SK-N-SH (cell line): Measurements from ENCODE around the gene CHI3L2. TPM values are rescaled to one million over a fixed set of nuclear protein-coding genes. Genes with fewer than 3 reads are reported as not detected.

Source experiments
- CTCF ChIA-PET: fragments of 300-600, 350-600 bp; formaldehyde crosslinking; extraction: SDS; loops from one replicate; lab custom pipeline; 2021; lab: Yijun Ruan, JAX
- POLR2A ChIA-PET: fragments of 350-600 bp; sonication (Branson Sonifier 250); formaldehyde crosslinking; extraction: SDS; loops from one replicate; lab custom pipeline; 2020; ENCODE audit warnings: antibody characterized with exemption, inconsistent platforms; lab: Yijun Ruan, JAX
- DNase-seq: peaks from one replicate; pipeline ENCODE4 v3.0.0; 2012
- H2AFZ ChIP-seq: fragments of 200-600 bp; sonication (generic); 2 replicates; pipeline ENCODE4 v1.8.1; 2016; ENCODE audit warnings: antibody characterized with exemption, mild to moderate bottlenecking, low read depth
- H3F3A ChIP-seq: fragments of 200-600 bp; sonication (generic); replicated peaks from 2 replicates; pipeline ENCODE3; 2016; ENCODE audit warnings: antibody characterized with exemption, mild to moderate bottlenecking; ENCODE audit not compliant: insufficient read depth
- H3K27ac ChIP-seq, 2 experiments: fragments of 200-500 bp in 1 of 2; fragments of 200-600 bp in 1 of 2; sonication (Bioruptor generic) in 1 of 2; sonication (generic), shearing (Covaris generic) in 1 of 2; 2 replicates each; pipeline versions ENCODE4 v1.5.1 to v1.6.1; 2014 to 2016; ENCODE audit warnings: low read depth in 2 of 2, inconsistent platforms in 1 of 2, low read length in 1 of 2, mild to moderate bottlenecking in 1 of 2, mixed read lengths in 1 of 2
- H3K27me3 ChIP-seq: fragments of 200-600 bp; sonication (generic), shearing (Covaris generic); 2 replicates; pipeline ENCODE4 v1.6.1; 2016; ENCODE audit warnings: mixed run types; ENCODE audit not compliant: insufficient read depth
- H3K36me3 ChIP-seq, 2 experiments: fragments of 200-500 bp in 1 of 2; fragments of 200-600 bp in 1 of 2; sonication (Bioruptor generic) in 1 of 2; sonication (generic) in 1 of 2; replicated peaks in 1 of 2; 2 replicates each; pipeline versions ENCODE3 to v1.5.1; 2014 to 2016; ENCODE audit warnings: low read length in 1 of 2, mild to moderate bottlenecking in 1 of 2; ENCODE audit not compliant: insufficient read depth in 2 of 2, control insufficient read depth in 1 of 2
- H3K4me1 ChIP-seq, 2 experiments: fragments of 200-500 bp in 1 of 2; fragments of 200-600 bp in 1 of 2; sonication (Bioruptor generic) in 1 of 2; sonication (generic), shearing (Covaris generic) in 1 of 2; 2 replicates each; pipeline versions ENCODE4 v1.5.1 to v1.6.1; 2014 to 2016; ENCODE audit warnings: low read depth in 1 of 2, low read length in 1 of 2, mixed run types in 1 of 2; ENCODE audit not compliant: insufficient read depth in 2 of 2, control insufficient read depth in 1 of 2
- H3K4me2 ChIP-seq: fragments of 200-600 bp; sonication (generic), shearing (Covaris generic); 2 replicates; pipeline ENCODE4 v1.6.1; 2017; ENCODE audit warnings: mixed run types
- H3K4me3 ChIP-seq, 2 experiments: fragments of 200-500 bp in 1 of 2; fragments of 200-600 bp in 1 of 2; sonication (Bioruptor generic) in 1 of 2; sonication (generic), shearing (Covaris generic) in 1 of 2; 2 replicates each; pipeline versions ENCODE4 v1.5.1 to v1.8.1; 2014 to 2016; ENCODE audit warnings: low read depth in 2 of 2, inconsistent platforms in 1 of 2, low read length in 1 of 2, mild to moderate bottlenecking in 1 of 2, mixed read lengths in 1 of 2, moderate library complexity in 1 of 2
- H3K79me2 ChIP-seq: fragments of 200-600 bp; sonication (generic); 2 replicates; pipeline ENCODE4 v1.8.1; 2017; ENCODE audit warnings: mild to moderate bottlenecking; ENCODE audit not compliant: insufficient read depth
- H3K9ac ChIP-seq: fragments of 200-600 bp; sonication (generic); 2 replicates; pipeline ENCODE4 v1.6.1; 2017; ENCODE audit warnings: mixed run types
- H3K9me2 ChIP-seq: fragments of 200-600 bp; sonication (generic); 2 replicates; pipeline ENCODE4 v1.6.1; 2017; ENCODE audit warnings: mixed run types
- H3K9me3 ChIP-seq: fragments of 200-600 bp; sonication (generic); 2 replicates; pipeline ENCODE4 v1.6.1; 2017; ENCODE audit warnings: mixed run types, mild to moderate bottlenecking, moderate library complexity
- H4K20me1 ChIP-seq: fragments of 200-600 bp; sonication (generic); 2 replicates; pipeline ENCODE4 v1.6.1; 2017; ENCODE audit warnings: mild to moderate bottlenecking, mixed run types; ENCODE audit not compliant: insufficient read depth
- CHD2 ChIP-seq: fragments of 150-350 bp; IDR thresholded peaks from 2 replicates; pipeline ENCODE4 v1.6.1; 2018; ENCODE audit warnings: low read length; ENCODE audit not compliant: partially characterized antibody
- ELF1 ChIP-seq: IDR thresholded peaks from 2 replicates; pipeline ENCODE4 v1.4.0; 2012
- EP300 ChIP-seq, 2 experiments: IDR thresholded peaks; 2 replicates each; pipeline versions ENCODE4 v1.4.0 to v1.6.1; 2012; ENCODE audit warnings: borderline replicate concordance in 1 of 2, low read depth in 1 of 2, low read length in 1 of 2
- FOXM1 ChIP-seq: IDR thresholded peaks from 2 replicates; pipeline ENCODE4 v1.4.0; 2012; ENCODE audit warnings: low read depth, mild to moderate bottlenecking
- MEF2A ChIP-seq: IDR thresholded peaks from 2 replicates; pipeline ENCODE4 v1.4.0; 2012; ENCODE audit warnings: low read depth, borderline replicate concordance
- NFIC ChIP-seq: IDR thresholded peaks from 2 replicates; pipeline ENCODE4 v1.4.0; 2012; ENCODE audit warnings: borderline replicate concordance
- RCOR1 ChIP-seq: fragments of 150-350 bp; IDR thresholded peaks from 2 replicates; pipeline ENCODE4 v1.6.1; 2017; ENCODE audit warnings: antibody characterized with exemption, low read length
- RXRA ChIP-seq: IDR thresholded peaks from 2 replicates; pipeline ENCODE4 v1.4.0; 2012; ENCODE audit warnings: low read depth, mild to moderate bottlenecking, borderline replicate concordance
- SMC3 ChIP-seq: IDR thresholded peaks from 2 replicates; pipeline ENCODE4 v1.6.1; 2012; ENCODE audit warnings: low read depth, low read length, improper control_type of control experiment
- TCF12 ChIP-seq: IDR thresholded peaks from 2 replicates; pipeline ENCODE4 v1.4.0; 2012
- WGBS: methylation state at CpG from one replicate; pipeline ENCODE4 v1.1.6; 2017; ENCODE audit warnings: low lambda C conversion rate; 5-methylcytosine and 5-hydroxymethylcytosine counted together
- polyA plus RNA-seq, 3 experiments: library from polyadenylated mRNA; depleted of rRNA; stranded (reverse); fragments of >200 nt; gene quantifications; 2 replicates each; pipeline ENCODE4 v1.2.3, GENCODE V29; 2012
- TF ChIP-seq, protein P1 (sequence below): IDR thresholded peaks from 2 replicates; pipeline ENCODE4 v1.6.1; 2012; ENCODE audit warnings: mild to moderate bottlenecking, low read depth, low read length, moderate library complexity
- TF ChIP-seq, protein P2 (sequence below): IDR thresholded peaks from 2 replicates; pipeline ENCODE4 v1.4.0; 2012; ENCODE audit warnings: low read depth, borderline replicate concordance
- TF ChIP-seq, protein P3 (sequence below): fragments of 150-350 bp; IDR thresholded peaks from 2 replicates; pipeline ENCODE4 v1.6.1; 2017; ENCODE audit warnings: antibody characterized with exemption, low read length, low read depth, borderline replicate concordance
- TF ChIP-seq, protein P4 (sequence below): IDR thresholded peaks from 2 replicates; pipeline ENCODE4; 2012

Gene CHI3L2
- polyA plus RNA-seq, 1 of the 3 experiments (the other 2 are of a cell fraction): 0.92 TPM

DNA sequence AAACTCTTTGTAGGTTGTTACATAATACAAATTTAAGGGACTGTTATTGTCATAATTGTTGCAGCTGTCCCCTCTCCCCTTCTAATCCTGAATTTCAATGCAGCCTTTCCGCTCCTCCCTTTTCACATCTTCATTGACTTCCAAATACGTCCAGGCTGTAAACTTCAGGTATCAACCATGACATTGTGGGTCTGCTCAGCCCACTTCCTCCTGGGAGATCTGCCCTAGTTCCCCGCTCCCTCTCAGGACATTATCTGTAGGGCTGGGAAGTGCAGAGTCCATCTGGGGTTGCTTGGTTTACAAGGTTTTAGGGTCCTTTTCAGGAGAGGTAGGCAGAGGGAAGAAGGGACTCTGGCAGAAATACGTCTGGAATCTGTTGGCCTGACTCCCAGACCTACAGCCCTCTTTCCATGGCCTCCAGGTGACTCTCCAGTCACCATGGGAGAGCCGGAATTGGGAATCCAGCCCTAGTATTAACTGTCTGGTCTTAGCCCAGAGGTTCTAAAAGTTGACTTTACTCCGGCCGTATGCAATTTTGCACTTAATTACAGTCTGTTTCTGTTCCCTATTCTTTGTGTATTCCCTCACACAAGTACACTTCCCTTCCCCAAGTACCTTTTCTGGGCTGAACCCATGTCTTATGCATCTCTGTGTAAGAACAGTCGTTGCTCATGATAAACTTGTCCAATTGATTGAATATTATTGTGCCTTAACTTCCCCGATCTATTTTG is 22.4 kb upstream of the CHI3L2 start:
- POLR2A ChIA-PET: no interaction called here

DNA sequence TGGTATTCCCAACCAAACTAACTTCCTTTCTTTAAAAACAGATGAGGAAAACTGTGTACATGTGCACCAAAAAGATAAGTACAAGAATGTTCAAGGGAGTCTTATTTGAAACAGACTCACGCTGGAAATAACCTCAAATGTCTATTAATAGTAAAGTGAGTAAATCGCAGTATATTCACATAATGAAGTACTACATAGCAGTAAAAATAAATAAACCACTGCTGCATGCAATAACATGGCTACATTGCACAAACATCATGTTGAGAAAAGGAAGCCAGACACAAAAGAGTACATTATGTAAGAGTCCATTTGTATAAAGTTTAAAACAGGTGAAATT is 21.8 kb upstream of the CHI3L2 start:
- H3K4me2 ChIP-seq: no peak overlapping the region
- no peaks in the 10 kb centered on the region for H3K9me3 ChIP-seq
- H3F3A ChIP-seq: no peaks in the 10 kb centered on the region
- no peaks in the 10 kb centered on the region for H3K79me2 ChIP-seq
- no peaks in the 10 kb centered on the region for H3K9me2 ChIP-seq
- no peak overlapping the region for H3K27ac ChIP-seq
- POLR2A ChIA-PET: no interaction called here
- H2AFZ ChIP-seq: no peak overlapping the region
- no peaks in the 10 kb centered on the region; a peak in 1 of 4 replicates for H3K4me1 ChIP-seq
- H3K4me3 ChIP-seq: no peak overlapping the region
- WGBS: 68% methylated on average over 2 of the region's 2 CpGs
- H4K20me1 ChIP-seq: no peaks in the 10 kb centered on the region
- DNase-seq: no peak
- no peak overlapping the region for H3K9ac ChIP-seq
- CTCF ChIA-PET: no interaction called here
- TF ChIP-seq SMC3 (no peak), ELF1 (no peak), RCOR1 (no peak), TCF12 (no peak), CHD2 (no peak), RXRA (no peak), FOXM1 (no peak), EP300 (IDR thresholded peaks at IDR 0.05; ENCODE audit: borderline replicate concordance in 1 of 2, low read depth in 1 of 2, low read length in 1 of 2) (no peak), MEF2A (no peak)
- TF ChIP-seq, protein P1, sequence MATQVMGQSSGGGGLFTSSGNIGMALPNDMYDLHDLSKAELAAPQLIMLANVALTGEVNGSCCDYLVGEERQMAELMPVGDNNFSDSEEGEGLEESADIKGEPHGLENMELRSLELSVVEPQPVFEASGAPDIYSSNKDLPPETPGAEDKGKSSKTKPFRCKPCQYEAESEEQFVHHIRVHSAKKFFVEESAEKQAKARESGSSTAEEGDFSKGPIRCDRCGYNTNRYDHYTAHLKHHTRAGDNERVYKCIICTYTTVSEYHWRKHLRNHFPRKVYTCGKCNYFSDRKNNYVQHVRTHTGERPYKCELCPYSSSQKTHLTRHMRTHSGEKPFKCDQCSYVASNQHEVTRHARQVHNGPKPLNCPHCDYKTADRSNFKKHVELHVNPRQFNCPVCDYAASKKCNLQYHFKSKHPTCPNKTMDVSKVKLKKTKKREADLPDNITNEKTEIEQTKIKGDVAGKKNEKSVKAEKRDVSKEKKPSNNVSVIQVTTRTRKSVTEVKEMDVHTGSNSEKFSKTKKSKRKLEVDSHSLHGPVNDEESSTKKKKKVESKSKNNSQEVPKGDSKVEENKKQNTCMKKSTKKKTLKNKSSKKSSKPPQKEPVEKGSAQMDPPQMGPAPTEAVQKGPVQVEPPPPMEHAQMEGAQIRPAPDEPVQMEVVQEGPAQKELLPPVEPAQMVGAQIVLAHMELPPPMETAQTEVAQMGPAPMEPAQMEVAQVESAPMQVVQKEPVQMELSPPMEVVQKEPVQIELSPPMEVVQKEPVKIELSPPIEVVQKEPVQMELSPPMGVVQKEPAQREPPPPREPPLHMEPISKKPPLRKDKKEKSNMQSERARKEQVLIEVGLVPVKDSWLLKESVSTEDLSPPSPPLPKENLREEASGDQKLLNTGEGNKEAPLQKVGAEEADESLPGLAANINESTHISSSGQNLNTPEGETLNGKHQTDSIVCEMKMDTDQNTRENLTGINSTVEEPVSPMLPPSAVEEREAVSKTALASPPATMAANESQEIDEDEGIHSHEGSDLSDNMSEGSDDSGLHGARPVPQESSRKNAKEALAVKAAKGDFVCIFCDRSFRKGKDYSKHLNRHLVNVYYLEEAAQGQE: no peak
- TF ChIP-seq, protein P2, sequence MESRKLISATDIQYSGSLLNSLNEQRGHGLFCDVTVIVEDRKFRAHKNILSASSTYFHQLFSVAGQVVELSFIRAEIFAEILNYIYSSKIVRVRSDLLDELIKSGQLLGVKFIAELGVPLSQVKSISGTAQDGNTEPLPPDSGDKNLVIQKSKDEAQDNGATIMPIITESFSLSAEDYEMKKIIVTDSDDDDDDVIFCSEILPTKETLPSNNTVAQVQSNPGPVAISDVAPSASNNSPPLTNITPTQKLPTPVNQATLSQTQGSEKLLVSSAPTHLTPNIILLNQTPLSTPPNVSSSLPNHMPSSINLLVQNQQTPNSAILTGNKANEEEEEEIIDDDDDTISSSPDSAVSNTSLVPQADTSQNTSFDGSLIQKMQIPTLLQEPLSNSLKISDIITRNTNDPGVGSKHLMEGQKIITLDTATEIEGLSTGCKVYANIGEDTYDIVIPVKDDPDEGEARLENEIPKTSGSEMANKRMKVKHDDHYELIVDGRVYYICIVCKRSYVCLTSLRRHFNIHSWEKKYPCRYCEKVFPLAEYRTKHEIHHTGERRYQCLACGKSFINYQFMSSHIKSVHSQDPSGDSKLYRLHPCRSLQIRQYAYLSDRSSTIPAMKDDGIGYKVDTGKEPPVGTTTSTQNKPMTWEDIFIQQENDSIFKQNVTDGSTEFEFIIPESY: no peak
- TF ChIP-seq, protein P3, sequence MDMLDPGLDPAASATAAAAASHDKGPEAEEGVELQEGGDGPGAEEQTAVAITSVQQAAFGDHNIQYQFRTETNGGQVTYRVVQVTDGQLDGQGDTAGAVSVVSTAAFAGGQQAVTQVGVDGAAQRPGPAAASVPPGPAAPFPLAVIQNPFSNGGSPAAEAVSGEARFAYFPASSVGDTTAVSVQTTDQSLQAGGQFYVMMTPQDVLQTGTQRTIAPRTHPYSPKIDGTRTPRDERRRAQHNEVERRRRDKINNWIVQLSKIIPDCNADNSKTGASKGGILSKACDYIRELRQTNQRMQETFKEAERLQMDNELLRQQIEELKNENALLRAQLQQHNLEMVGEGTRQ: no peak
- TF ChIP-seq, protein P4, sequence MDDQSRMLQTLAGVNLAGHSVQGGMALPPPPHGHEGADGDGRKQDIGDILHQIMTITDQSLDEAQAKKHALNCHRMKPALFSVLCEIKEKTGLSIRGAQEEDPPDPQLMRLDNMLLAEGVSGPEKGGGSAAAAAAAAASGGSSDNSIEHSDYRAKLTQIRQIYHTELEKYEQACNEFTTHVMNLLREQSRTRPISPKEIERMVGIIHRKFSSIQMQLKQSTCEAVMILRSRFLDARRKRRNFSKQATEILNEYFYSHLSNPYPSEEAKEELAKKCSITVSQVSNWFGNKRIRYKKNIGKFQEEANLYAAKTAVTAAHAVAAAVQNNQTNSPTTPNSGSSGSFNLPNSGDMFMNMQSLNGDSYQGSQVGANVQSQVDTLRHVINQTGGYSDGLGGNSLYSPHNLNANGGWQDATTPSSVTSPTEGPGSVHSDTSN: no peak
- no peaks in the 10 kb centered on the region for H3K27me3 ChIP-seq
- no peaks in the 10 kb centered on the region for H3K36me3 ChIP-seq

More for the DNA sequence above, 22.4 kb upstream of the CHI3L2 start:
- peak overlapping the region; percentile 77; the same call in 1 of the 2 replicates for H3K4me2 ChIP-seq
- no peak overlapping the region for H2AFZ ChIP-seq
- WGBS: 75% methylated on average over 9 of the region's 9 CpGs
- H3F3A ChIP-seq: no peaks in the 10 kb centered on the region
- no peak for TF ChIP-seq NFIC
- TF ChIP-seq, all 33 proteins: peak for 0
- H4K20me1 ChIP-seq: no peaks in the 10 kb centered on the region
- no peak overlapping the region for H3K4me3 ChIP-seq
- H3K79me2 ChIP-seq: no peaks in the 10 kb centered on the region
- CTCF ChIA-PET: no interaction called here
- no peaks in the 10 kb centered on the region for H3K9me3 ChIP-seq
- no peak for DNase-seq
- H3K9ac ChIP-seq: no peak overlapping the region
- no peaks in the 10 kb centered on the region for H3K9me2 ChIP-seq
- no peaks in the 10 kb centered on the region for H3K36me3 ChIP-seq
- no peaks in the 10 kb centered on the region for H3K27me3 ChIP-seq
- no peak overlapping the region for H3K27ac ChIP-seq
- H3K4me1 ChIP-seq: no peaks in the 10 kb centered on the region; a peak in 1 of 4 replicates
